Right ventricle myocardium inferior (tissue), 1 donor: ENCODE results near the gene TXNRD2. TPM values are rescaled to one million over a fixed set of nuclear protein-coding genes. Genes with fewer than 3 reads are reported as not detected.

Source experiments
- ATAC-seq: fragments of 200-7000 bp; cut with Tn5 transposase; one replicate; pipeline ENCODE4 v1.9.1; 2020; ENCODE audit warnings: mild to moderate bottlenecking, moderate library complexity
- DNase-seq: peaks from one replicate; pipeline ENCODE4 v3.0.0; 2021; ENCODE audit errors: missing footprints
- intact Hi-C: fragments of 100-400 bp; cut with DNase I; formaldehyde crosslinking; loops from one replicate; pipeline ENCODE4 v1.11.0; 2022
- long read RNA-seq: library from polyadenylated mRNA; unstranded; transcript quantifications from one replicate; pipeline ENCODE4 v2.0.0, GENCODE V29; 2021
- total RNA-seq: library from RNA; stranded (reverse); fragmentation: NEBNext Ultra II Directional; extraction: Animal tissue kit (Norgen Biotek cat#: 25700); gene quantifications from one replicate; pipeline ENCODE4 v1.2.1, GENCODE V29; 2021
- donor health status: DM: no; HTN: yes; CAD: no; lungs with severe emphysema.

The TXNRD2 gene
- total RNA-seq: 40.9 TPM
- long read RNA-seq, partial matches to known transcripts: 5 of 37 reads
- long read RNA-seq, other reads (novel, unspliced or antisense): 31 of 37 reads

GRCh38 chr22:19941365-19942082 is at the start of gene TXNRD2, which contains the start of gene COMT:
Gene TXNRD2 (minus strand): TSS chr22:19941818. CDS start chr22:19941803, 15 bp downstream.
Gene COMT (plus strand): TSS chr22:19941772. CDS start chr22:19962527, 20,755 bp downstream.
- intact Hi-C loops: no loop called here

DNA sequence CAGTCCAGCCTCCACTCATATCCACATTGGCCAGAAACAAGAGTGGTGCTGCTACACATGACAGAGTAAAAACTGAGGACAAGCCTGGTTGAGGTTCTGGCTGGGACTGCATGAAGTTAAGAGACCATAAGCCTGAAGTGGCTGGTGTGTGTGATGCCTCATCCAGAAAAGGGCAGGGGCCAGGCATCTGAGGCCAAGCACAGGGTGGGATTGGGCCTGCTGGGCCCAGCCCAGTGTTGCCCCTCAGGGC is 49.7 kb upstream of the TXNRD2 start:
- no peak for ATAC-seq
- DNase-seq: peak; percentile 40
- intact Hi-C loops: no loop called here

More at GRCh38 chr22:19941365-19942082, at the start of gene TXNRD2, which contains the start of gene COMT:
- DNase-seq: peak; percentile 90
- peak; percentile 94 for ATAC-seq

DNA sequence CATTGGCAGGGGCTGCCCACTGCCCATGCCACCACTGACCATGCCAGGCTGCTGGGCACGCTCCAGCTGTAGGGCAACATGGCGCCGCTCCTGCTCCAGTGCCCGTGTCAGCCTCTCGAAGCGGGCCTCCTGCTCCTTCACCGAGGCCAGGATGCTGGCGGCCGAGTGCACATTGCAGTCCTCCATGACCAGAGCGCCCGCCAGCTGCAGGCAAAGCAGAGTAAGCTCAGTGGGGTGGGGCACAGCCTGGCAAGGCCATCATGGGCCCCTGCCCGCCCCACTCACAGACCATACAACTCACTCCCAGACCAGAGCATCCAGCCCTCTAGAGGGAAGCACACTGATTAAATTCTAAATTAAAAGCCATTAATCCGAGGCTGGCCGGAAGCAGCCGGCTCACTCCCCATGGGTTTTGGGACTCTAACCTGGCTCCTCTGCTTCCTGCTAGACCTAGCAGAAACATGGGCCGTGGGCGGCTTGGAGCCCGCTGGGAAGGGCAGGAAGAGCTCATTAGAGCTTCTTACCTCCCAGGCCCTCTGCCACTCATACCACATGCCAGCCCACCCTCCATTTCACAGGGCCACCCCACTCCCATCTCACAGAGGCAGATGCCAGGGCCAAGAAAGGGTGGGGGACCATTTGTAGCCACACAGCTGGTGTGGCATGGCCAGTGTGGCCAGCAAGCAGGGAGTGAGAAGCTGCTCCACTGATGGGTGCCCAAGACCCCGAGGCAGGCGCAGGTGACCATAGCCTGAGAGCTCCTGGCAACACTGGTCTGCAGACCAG is 49.2 kb upstream of the TXNRD2 start:
- intact Hi-C loops: no loop called here
- DNase-seq: peak; percentile 61
- ATAC-seq: no peak

DNA sequence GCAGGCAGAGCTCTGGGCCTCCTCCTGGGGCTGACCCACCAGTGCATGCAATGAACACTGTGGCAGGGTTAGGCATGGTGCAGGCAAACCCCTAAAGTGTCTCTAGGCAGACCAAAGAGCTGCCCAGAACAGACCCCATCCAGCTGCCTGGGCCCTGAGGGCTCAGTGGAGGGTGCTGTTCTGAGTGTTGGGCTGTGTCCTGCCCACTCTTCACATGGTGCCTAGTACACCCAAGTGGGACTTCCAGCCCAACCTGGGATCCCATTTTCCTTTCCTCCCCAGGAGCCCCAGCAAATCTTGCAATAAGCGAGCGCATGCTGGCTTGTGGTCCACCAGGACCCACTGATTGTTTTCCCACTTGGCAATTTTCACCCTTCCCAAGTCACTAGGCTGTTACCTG is 48.6 kb upstream of the TXNRD2 start:
- DNase-seq: peak; percentile 39
- intact Hi-C loops: no loop called here
- ATAC-seq: no peak

GRCh38 chr22:19989725-19990067 is 48.1 kb upstream of the TXNRD2 start:
- no peak for ATAC-seq
- intact Hi-C loops: no loop called here
- no peak for DNase-seq

DNA sequence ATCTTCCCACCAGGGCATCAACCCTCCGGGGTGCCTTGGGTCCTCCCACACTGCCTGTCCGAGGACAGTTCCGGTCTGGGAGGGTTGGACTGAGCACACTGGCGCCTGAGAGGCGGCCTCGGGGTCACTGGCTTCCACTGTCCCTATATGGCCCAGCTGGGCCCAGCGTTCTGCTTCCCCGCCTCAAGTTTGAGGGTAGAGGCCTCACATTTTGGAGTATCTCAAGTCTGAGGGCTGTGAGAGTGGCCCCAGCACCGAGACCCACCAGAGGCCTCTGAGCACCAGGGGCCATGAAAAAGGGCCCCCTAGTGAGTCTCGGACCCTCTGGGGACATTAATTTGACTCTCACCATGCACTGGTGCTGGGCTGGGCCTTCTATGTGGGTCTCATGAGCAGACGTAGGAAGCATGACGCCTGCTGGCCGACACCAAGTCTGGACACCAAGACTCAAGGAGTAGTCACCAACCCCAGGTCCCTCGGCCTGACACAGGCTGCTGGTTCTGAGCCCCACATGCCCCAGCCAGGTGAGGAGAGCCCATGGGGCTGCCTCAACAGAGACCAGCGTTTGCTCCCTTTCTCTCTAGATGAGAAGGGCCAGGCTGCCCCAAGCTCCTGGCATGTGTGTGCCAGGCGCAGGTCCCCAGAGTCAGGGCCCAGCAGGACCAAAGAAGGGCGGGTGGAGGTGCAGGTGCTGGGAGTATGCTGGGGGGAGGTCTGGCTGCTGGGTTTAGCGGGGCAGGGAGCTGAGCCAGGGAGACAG is 47.5 kb upstream of the TXNRD2 start:
- ATAC-seq (no peak), DNase-seq (peak; percentile 62)
- intact Hi-C loops: no loop called here

DNA sequence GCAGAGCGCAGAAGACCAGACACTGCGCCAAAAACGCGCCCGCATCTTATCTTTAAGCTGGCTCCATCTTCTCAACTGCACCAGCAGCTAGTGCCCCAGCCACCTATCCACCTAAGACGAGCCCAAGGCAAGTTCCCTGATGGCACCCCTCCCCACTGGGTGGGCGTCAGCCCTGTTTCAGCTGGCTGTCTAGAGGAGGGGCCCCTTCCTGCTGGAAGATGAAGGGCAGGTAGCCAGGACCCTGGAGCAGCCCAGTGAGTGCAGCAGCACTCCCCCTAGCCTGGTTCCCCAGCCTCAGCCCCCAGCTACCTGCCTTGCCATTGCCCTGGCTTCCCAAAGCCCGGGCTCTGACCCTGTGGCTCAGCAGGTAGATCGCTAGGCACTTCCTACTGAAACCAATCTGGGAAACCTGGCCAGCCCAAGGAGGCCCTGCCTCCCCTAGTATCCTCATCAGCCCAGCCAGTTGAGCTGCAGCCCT is 46.8 kb upstream of the TXNRD2 start:
- intact Hi-C loops: no loop called here
- ATAC-seq: no peak
- peak; percentile 45 for DNase-seq

- peak; percentile 70 for DNase-seq
- ATAC-seq: no peak
- intact Hi-C loops: no loop called here
These were observed 46.0 kb upstream of the TXNRD2 start for GRCh38 chr22:19987394-19988306.

DNA sequence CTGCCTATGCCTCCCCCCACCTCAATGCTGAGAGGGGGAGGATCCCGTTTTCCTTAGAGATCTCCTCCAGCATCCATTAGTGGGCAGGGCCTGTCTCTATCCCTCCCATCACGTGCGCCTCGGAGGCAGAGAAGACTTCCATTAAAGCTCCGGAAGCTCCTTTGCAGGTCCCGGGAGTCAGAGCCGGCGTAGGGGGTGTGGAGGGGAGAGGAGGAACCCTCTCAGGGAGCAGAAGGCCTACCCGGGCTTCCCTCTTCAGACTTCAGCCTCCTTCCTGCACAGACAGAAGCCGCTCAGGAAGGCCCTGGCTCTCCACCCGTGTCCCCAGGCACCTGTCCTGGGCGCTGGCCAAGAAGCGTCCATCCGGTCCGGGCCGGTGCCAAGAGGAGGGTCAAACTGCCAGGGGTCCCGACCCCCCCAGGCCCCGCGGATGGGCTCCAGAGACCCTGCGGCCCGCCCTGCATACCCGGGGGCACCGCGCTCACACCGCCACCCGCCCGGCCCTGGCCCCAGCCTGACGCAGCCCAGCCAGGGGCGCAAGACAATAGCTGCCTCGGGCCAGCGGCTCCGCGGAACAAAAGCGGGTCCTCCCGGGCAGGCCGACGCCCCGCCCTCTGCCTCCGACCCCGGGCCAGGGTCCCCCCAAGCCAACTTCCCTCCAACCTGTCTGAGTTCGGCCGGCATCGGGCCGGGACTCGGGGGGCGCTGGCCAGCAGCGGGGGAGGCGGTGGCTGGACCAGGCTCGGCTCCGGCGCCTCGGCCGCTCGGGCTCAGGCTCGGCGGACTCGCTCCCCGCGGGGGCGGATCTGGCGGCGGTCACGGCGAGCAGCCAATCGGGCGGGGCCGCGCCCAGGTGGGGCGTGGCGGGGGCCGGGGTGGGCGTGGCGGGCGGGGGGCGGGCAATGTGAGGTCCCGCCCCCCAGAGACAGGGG is 45.1 kb upstream of the TXNRD2 start:
- ATAC-seq (peak; percentile 77), DNase-seq (peak; percentile 90)
- intact Hi-C loops: no loop called here

GRCh38 chr22:19986011-19986409 is 44.4 kb upstream of the TXNRD2 start:
- no peak for ATAC-seq
- intact Hi-C loops: no loop called here
- peak; percentile 45 for DNase-seq

- intact Hi-C loops: loop anchor here (2.0 kb wide), 1 partner anchor 16 kb away; no protein-coding TSS in a partner anchor
These were observed 43.5 kb upstream of the TXNRD2 start for GRCh38 chr22:19984851-19985811.

DNA sequence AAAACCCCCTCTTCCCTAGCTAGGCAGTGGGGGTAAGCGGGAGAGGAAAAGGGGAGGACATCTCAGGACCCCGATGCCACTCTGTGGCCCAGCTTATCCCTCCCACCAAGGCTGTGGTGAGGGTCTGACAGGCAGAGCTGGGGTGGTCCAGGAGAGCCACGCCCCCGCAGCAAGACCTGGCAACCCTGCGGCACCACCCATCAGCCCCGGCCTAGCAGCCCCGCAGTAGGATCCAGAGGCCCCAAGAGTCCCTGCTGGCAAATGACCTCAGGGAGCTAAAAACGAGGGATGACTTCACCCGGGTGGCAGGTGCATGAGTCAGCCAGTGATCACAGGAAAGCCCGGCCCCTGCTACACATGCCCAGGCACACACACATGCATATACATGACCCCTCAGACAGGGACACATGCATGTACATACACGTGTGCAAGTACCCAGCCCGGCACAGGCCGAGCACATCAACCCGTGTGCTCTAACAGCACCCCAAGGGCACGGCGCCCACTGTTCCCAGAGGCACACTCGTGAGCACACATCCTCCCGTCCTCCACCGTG is 42.7 kb upstream of the TXNRD2 start:
- intact Hi-C loops: loop anchor here (2.0 kb wide), 1 partner anchor 17 kb away; no protein-coding TSS in a partner anchor
- DNase-seq (peak; percentile 71), ATAC-seq (peak; percentile 56)

More at GRCh38 chr22:19984851-19985811, 43.5 kb upstream of the TXNRD2 start:
- peak; percentile 55 for DNase-seq
- no peak for ATAC-seq

GRCh38 chr22:19983741-19984140 is 42.1 kb upstream of the TXNRD2 start:
- intact Hi-C loops: loop anchor here (2.0 kb wide), 1 partner anchor 17 kb away; no protein-coding TSS in a partner anchor
- ATAC-seq: no peak
- DNase-seq: peak; percentile 65

- DNase-seq: peak; percentile 66
- peak; percentile 27 for ATAC-seq
- intact Hi-C loops: no loop called here
These were observed 41.5 kb upstream of the TXNRD2 start for GRCh38 chr22:19982991-19983578.
